D341Med (cell line): Measurements from ENCODE around the gene UIMC1.
"Not testable (repeated sequence)": the region's sequence is repeated elsewhere in the genome, so short reads cannot be mapped to it uniquely, and the experiment has no call there.

Experiments
- DNase-seq: peaks from one replicate; pipeline ENCODE4 v3.0.0; 2012; ENCODE audit warnings: low spot score

UIMC1 gene

DNA sequence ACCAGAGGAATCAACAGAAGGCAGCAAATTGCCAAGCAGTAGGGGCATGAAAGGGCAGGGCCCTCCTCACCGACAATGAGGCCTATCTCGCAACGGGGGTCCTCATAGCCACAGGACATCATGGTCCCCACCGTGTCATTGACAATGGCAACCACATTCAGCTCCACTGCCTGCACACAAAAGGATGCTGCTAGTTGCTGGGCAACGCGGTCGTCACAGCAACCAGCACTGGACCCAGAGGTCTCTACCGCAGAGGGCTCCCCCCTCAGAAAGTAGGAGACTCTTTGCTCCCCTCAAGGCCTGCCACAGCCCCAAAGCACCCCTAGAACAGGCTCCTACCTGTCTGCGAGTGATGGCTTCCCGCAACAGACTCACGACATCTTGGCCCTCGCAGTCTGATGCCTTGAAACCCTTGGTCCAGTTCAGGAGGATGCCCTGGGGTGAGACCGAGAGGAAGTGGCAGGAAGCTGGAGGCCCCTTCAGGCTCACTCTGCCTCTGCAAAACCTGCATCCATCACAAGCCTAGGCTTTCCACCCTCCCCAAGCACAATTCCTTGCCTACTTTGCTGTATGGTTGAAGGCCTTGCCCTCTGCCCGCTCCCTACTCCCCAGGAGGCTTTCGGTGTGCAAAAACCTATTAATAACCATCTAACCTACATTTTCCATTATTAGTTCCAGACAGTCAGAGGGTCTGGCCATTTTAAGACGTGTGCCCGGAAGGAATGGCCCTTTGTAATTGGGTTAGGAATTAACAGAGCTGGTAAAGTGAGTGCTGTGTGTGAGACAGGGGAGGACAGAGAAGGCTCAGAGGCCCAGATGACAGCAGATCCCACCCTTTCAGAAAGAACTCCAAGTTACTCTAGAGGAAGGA is 122.6 kb downstream of the UIMC1 start:
- no peak for DNase-seq

DNA sequence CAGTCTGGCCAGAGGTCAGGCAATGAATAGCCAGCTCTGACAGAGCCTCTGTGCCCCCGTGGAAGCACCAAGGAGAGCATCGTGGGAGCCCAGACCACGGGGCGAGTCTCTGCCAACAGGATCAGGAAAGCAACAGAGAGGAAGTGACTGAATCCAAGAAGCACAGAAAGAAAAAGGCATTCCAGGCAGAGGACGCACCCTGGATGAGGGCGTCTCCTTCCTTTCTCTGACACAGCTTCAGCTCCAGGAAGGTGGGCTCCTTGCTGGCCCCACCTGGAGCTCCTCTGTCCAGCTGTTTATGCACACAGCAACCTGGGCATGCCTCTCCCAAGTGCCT is 124.0 kb downstream of the UIMC1 start:
- no peak for DNase-seq

DNA sequence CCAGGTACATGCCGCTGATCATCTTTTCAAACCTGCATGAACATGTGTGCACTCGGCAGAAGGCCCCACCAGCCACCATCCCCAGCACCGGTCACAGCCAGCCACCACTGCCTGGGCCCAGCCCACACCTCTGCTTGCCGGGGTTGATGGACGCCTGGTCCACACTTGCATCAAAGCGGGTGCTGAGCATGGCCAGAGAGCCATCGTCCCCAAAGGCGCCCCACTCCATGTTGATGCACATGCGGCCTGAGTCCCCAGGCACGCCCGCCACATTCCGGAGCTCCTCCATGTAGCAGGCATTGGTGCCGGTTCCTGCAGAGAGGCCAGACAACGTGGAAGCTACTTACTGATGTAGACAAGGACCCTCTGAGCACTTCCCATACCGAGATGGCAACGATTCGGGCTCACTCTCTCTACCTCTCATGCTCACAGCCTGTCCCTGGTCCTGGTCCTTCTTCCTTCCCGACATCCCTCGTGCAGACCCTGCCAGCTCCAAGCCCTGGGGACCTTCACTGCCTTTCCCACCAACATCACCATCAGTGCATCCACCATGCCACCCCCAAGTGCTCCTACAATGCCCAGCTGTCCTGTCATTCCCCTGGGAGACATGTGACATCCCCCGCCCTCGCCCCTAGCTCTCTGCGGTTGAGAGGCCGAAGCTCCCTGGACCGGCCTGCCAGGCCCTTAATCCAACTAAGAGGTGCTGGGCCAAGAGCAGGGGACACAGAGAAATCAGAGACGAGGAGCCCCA is 124.6 kb downstream of the UIMC1 start:
- DNase-seq: no peak

DNA sequence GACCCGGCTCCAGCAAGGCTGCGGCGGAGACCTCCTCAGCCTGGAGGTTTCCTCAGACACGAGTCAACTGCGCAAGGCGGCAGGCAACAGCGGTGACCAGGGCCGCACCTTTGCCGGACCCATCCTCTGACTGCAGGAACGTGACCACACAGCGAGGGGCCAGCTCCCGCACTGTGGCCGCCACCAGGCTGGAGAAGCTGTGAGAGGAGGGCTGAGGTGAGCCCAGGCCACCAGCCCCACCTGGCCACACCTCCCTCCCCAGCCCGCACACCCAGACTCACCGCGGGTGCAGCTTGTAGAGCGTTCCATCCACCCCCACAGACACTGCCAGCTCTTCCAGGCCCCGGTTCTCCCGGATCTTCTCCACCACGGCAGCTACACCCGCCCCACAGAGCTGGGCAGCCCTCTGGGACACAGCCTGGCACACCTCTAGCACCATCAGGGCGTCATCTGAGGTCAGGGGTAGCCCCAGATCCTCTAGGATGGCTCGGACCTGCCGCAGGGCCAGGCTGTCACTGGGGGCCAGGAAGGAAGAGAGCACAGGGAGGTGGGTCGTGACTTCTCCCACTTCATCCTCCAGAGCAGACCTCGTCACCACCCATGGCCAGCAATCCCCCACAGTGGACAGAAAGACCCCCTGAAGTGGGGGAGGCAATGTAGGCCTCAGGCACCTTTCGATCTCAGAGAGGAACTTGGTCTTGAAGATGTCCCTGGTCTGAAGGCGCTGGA is 125.4 kb downstream of the UIMC1 start:
- DNase-seq: no peak

- no peak for DNase-seq
Measured at GRCh38 chr5:176880366-176881020, 126.1 kb downstream of the UIMC1 start.

DNA sequence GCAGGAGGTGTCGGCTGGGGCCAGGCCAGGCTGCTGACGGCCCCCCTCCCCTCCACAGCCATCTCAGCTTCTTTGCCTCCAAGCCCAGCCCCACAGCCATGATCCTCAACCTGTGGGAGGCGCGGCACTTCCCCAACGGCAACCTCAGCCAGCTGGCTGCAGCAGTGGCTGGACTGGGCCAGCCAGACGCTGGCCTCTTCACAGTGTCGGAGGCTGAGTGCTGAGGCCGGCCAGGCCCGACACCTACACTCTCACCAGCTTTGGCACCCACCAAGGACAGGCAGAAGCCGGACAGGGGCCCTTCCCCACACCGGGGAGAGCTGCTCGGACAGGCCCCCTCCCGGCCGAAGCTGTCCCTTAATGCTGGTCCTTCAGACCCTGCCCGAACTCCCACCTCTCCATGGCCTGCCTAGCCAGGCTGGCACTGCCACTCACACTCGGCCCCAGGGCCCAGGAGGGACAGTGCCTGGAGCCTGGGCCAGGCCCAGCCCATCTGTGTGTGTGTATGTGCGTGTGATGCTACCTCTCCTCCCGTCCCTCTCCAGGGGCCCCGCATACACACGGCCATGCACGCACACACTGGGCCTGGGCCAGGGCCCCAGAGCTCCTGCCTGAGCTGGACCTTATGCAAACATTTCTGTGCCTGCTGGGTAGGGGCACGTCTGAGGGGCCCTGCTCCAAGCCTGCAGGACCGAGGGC is 126.8 kb downstream of the UIMC1 start:
- DNase-seq: no peak

- no peak for DNase-seq
Measured at GRCh38 chr5:176878906-176879662, 127.5 kb downstream of the UIMC1 start.

- DNase-seq: no peak
Measured at GRCh38 chr5:176878463-176878862, 128.1 kb downstream of the UIMC1 start.

- no peak for DNase-seq
Measured at GRCh38 chr5:176877793-176878331, 128.7 kb downstream of the UIMC1 start.

DNA sequence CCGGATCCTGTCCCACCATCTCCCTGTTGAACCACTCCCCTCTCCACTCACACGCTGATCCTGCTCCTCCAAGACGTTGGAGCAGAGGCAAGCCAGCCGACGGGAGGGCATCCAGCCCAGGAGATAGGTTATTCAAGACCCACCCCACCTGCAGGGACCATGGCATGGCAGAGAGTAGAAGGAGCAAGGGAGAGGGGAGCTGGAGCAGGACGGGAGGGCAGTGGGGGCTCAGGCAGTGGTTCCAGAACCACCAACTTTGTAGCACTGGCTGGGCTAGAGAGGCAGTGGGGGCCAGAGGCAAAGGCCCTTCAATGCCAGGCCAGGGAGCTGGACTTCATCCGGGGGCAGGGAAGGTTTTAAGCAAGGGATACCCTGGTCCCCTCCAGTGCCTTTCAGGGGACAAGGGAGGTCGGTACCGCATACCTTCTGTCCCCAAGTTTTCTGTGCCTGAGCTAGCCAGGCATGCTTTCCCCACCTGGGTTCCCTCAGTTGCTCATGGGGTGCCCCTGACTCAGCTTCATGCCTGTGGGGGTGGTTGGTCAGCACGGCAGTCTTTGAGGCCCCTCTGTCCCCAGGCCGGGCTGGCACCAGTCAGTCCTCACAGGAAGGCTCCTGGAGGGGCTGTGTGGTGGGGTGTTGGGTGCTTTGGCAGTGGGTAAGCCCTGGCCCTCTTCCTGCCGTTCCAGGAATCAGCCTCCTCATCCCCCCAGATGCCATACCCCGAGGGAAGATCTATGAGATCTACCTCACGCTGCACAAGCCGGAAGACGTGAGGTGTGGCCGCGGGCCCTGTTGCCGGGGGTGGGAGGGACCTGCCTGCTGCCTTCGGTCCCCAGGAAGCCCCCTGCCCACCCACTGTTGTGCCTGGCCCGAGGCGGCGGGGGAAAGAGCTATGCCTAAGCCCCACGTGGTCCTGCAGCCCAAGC is 129.8 kb downstream of the UIMC1 start:
- no peak for DNase-seq

- DNase-seq: no peak
Measured at GRCh38 chr5:176875783-176876505, 130.6 kb downstream of the UIMC1 start.

DNA sequence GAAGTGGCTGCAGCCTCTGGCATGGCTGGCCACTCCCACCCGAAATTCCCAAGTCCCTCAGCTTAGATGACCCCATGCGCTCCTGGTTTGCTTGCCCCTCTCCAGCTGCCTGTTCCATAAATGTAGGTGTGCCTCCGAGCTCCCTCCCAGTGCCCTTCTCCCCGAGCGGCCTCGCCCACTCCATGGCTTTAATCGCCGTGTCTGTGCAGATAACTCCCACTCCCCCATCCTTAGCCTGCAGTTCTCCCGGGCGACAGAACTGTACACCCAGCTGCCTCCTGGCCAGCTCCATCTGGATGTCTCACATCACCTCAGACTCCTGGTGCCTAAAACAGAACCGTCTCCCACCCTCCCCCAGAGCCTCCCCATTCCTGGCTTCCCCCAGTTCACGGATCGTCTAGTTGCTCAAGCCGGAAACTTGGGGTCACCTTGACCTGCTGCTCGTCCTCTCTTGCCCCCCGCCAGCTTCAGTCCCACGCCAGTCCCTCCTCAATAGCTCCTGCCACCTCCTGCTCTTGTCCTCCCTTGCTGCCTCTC is 131.5 kb downstream of the UIMC1 start:
- no peak for DNase-seq

- no peak for DNase-seq
Measured at GRCh38 chr5:176874198-176874780, 132.3 kb downstream of the UIMC1 start.

GRCh38 chr5:176873541-176874172 is 132.9 kb downstream of the UIMC1 start:
- DNase-seq: no peak

DNA sequence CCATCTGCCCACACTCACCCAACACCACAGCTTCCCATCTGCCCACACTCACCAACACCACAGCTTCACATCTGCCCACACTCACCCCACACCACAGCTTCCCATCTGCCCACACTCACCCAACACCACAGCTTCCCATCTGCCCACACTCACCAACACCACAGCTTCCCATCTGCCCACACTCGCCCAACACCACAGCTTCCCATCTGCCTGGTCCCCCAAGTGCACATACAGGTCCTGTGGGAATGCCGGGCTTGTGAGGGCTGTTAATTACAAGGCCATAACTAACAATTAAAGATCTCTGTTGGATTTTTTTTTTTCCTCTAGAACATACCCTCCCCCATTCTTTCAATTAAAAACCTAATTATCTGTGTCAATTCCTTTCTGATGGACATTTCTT is 133.6 kb downstream of the UIMC1 start:
- not testable (repeated sequence) for DNase-seq

GRCh38 chr5:176872586-176872985 is 134.0 kb downstream of the UIMC1 start:
- not testable (repeated sequence) for DNase-seq

GRCh38 chr5:176870644-176871043 is 135.9 kb downstream of the UIMC1 start:
- DNase-seq: not testable (repeated sequence)
